GM12865 (cell line): ENCODE measurements around the gene NEK5.

Source experiments
- DNase-seq: peaks from one replicate; pipeline ENCODE4 v3.0.0; 2010; ENCODE audit warnings: low read depth
- H3K4me3 ChIP-seq: 2 replicates; pipeline ENCODE4 v1.5.1; 2011; ENCODE audit warnings: mild to moderate bottlenecking, low read depth, low read length, control low read depth
- TF ChIP-seq, protein P1 (sequence below): IDR thresholded peaks from 2 replicates; pipeline ENCODE4 v1.5.1; 2011; ENCODE audit warnings: low read length, control low read depth, low read depth, inconsistent platforms; ENCODE audit not compliant: insufficient read depth; ENCODE audit errors: missing control alignments

NEK5 gene

DNA sequence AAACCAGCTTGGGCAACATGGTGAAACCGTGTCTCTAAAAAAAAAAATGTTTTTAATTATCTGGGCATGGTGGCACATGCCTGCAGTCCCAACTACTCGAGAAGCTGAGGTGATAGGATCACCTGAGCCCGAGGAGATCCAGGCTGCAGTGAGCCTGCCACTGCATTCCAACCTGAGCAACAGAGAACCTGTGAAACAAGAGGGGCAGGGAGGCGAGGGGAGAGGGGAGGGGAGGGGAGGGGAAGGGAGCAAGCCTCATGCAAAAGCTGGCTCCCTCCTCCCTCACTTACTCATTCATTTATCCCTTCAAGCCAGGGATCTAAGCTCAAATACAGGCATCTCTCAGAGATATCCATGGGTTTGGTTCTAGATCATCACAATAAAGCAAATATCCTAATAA is 126.5 kb downstream of the NEK5 start:
- DNase-seq, result no peak
- TF ChIP-seq, protein P1, sequence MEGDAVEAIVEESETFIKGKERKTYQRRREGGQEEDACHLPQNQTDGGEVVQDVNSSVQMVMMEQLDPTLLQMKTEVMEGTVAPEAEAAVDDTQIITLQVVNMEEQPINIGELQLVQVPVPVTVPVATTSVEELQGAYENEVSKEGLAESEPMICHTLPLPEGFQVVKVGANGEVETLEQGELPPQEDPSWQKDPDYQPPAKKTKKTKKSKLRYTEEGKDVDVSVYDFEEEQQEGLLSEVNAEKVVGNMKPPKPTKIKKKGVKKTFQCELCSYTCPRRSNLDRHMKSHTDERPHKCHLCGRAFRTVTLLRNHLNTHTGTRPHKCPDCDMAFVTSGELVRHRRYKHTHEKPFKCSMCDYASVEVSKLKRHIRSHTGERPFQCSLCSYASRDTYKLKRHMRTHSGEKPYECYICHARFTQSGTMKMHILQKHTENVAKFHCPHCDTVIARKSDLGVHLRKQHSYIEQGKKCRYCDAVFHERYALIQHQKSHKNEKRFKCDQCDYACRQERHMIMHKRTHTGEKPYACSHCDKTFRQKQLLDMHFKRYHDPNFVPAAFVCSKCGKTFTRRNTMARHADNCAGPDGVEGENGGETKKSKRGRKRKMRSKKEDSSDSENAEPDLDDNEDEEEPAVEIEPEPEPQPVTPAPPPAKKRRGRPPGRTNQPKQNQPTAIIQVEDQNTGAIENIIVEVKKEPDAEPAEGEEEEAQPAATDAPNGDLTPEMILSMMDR, result no peak

DNA sequence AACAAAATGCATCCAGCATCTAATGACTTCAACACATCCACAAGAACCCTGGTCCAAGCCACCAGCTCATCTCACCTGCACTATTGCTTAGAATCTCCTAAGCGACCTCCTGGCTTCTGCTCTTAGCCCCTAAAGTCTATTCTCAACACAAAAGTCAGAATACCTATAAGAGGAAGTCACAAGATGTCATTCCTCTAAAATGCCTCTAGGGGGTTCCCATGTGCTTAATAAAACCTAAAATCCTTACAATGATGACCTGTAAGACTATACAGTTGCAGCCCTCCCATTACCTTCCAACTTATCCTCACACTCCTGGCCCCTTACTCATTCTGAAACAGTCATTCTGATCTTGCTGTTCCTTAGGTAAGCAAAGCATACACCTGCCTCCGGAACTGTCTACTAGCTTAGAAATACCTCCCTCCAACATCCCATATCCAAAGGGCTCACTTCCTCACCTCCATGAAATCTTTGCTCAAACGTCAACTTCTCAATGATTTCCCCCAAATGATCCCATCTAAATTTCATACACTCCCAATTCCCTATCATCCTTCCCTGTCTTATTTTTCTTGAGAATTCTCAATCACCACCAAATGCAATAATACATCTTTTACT is 127.6 kb downstream of the NEK5 start:
- TF ChIP-seq, protein P1, result peak; percentile 65
- H3K4me3 ChIP-seq, result no peak overlapping the region
- peak; percentile 56 for DNase-seq

More for the DNA sequence above, 126.5 kb downstream of the NEK5 start:
- H3K4me3 ChIP-seq, result no peak overlapping the region

DNA sequence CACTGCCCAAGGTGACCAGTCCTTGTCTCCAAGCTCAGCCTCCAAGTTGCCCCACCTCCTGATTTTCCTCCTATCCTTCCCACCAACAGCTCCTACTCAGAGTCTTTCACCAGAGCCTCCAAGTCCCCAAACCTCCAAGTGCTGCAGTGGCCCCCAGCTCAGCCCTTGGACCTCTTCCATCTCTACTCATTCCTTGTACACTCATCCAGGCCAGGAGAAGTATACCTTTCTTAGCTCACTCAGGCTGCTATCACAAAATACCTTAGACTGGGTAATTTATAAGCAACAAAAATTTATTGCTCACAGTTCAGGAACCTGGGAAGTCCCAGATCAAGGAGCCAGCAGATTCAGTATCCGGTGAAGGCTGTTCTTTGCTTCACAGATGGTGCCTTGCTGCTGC is 129.0 kb downstream of the NEK5 start:
- TF ChIP-seq, protein P1, result no peak
- no peak overlapping the region for H3K4me3 ChIP-seq
- DNase-seq, result no peak

DNA sequence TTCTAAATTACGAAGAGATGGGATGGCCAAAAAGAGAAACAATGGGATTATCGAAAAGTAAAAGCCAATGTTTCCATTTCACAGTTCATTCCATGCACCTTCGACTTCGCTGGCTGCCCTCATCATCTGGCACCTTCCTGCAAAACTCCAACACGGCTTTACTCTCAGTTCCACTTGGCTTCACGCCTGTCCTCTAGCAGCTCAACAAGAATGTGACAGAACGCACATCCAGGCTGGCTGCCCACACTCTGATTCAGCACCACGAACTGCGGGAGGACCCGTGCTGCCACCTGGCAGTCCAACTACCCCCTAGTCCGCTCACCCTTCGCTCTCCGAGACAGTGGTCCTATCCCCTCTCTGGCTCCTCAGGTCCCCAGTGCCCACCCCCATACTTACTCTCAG is 129.4 kb downstream of the NEK5 start:
- H3K4me3 ChIP-seq, result no peak overlapping the region
- TF ChIP-seq, protein P1, result no peak
- no peak for DNase-seq

DNA sequence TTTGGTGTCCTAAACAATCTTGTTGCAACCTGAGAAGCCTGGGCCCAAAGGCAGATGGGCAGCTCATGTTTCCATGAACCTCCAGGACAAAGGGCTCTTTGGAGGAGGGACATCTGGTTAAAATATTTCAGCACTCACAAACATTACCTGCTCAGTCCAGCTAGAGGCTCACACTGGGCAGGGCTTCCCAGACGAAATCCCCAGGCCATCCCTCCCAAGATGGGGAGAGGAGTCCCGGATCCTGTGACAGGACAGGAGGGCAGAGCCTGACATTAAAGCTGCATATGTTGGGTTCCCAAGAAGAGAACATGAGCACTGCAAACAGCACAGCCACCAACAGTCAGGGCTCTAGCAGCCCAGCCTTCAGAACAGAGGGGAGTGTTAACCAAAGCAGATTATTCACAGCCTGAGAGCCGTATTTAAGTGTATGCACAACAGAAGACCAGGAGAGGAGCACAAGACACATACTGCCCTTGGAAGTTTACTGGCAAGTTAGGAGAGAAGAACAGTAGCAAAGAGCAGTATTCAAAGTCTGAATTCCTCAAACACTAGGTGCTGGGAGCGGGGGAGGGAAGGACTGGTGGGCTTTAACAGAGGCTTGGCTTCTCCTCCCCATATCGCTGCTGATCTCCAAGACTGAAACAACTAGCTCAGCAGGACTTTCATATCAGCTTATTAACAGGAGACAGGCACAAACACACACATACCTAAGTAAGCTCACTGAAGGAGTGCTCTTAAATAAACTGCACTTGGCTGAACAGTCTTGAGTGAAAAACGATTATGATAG is 130.0 kb downstream of the NEK5 start:
- DNase-seq, result no peak
- no peak overlapping the region for H3K4me3 ChIP-seq
- TF ChIP-seq, protein P1, result no peak

DNA sequence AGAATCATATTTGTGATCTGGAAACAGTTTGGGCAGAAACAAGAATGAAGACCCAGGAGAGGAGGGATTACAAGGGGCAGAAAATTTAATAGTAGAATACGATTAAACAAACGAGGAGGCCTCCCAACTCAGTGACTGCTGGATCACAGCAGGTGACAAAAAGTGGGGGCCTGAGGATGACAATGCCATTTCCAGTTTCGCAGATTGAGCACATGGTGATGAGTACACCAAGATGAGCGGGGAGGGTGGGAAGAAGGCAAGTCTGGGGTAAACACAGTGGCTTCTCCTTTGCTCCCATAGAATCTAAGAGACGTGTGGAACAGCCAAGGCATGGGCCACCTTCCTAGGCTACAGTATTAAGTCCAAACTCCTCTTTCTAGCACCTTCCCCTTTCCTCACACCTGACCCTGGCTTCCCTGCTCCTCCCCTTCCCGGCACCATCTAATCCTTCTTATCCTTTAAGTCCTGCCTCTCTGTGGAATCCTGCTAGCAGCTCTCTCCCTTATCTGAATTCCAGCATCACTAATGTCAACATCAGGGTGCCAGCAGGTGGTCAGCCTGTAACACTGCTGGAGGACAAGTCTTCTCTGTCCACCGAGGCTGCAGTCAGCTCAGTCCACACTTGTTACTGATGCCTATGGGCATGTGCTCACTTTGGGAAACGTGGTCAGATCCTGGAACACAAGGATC is 131.1 kb downstream of the NEK5 start:
- DNase-seq, result no peak
- H3K4me3 ChIP-seq, result no peak overlapping the region
- TF ChIP-seq, protein P1, result no peak
